Measurements from ENCODE around the gene DNASE1L2. TPM values are rescaled to one million over a fixed set of nuclear protein-coding genes. Genes with fewer than 3 reads are reported as not detected.

The DNASE1L2 gene
- total and polyA plus RNA-seq, 2 donors (not counting 3 experiments of a cell fraction or from before 2014, with no cell fraction given) = 0.57 to 1.2 TPM

DNA sequence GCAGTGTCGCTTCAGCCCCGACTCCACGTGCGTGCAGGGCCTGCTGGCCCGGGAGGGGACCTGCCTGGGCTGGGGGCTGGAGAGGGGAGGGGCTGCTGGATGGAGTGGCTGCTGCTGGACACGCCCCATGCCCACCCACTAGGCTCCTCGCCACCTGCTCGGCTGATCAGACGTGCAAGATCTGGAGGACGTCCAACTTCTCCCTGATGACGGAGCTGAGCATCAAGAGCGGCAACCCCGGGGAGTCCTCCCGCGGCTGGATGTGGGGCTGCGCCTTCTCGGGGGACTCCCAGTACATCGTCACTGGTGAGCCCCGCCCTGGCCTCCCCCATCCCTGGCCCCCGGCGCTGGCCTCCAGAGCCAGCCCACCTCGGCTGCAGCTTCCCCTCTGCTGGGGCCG lies 27.9 kb upstream of the DNASE1L2 start:
- Histone ChIP-seq H3K36me3 (ENCODE audit: control insufficient read depth in 2 of 2, extremely low read depth in 1 of 2, insufficient read depth in 2 of 2, low read length in 2 of 2) (peaks cover 0 to 22% of the 10 kb centered on the region in 2 experiments), H3K4me2 (ENCODE audit: insufficient read depth, low read length) (no peak overlapping the region), H3K9ac (replicated peaks; ENCODE audit: extremely low read depth, insufficient read depth, low read length) (no peak overlapping the region), H3K79me2 (ENCODE audit: control insufficient read depth, insufficient read depth, low read length) (peaks cover 20% of the 10 kb centered on the region), H3K9me3 (replicated peaks; ENCODE audit: control insufficient read depth, insufficient read depth, low read length) (no peaks in the 10 kb centered on the region), H4K20me1 (replicated peaks; ENCODE audit: control insufficient read depth, extremely low read depth, insufficient read depth, low read length) (no peaks in the 10 kb centered on the region), H3K4me1 (ENCODE audit: control insufficient read depth, extremely low read depth, insufficient read depth, low read length) (peaks cover 20% of the 10 kb centered on the region), H3K27me3 (ENCODE audit: control insufficient read depth in 2 of 2, insufficient read depth in 2 of 2, low read length in 2 of 2) (no peaks in the 10 kb centered on the region), H3K4me3 (replicated peaks in 1 of 3; ENCODE audit: insufficient read depth in 1 of 3, low read depth in 1 of 3, low read length in 3 of 3) (no peak overlapping the region), H2AFZ (ENCODE audit: low read depth, low read length) (no peak overlapping the region), H3K27ac (ENCODE audit: insufficient read depth, low read depth, low read length) (no peak overlapping the region), H3K9me1 (replicated peaks; ENCODE audit: control insufficient read depth, extremely low read depth, insufficient read depth, low read length) (no peaks in the 10 kb centered on the region)
- dilution Hi-C loops (cut with MboI; ENCODE audit: extremely low pct_ligation_motif_present, low sequenced_read_pairs) = no loop called here
- FAIRE-seq (no peak), DNase-seq (ENCODE audit: low read depth, low spot score) (no peak)
- BruUV-seq (replicated peaks) = no TSS peak
- intact Hi-C loops (cut with micrococcal nuclease) = no loop called here
- POLR2A ChIA-PET = interaction anchor here (1.7 kb wide), 1 partner anchor 53 kb away, joined by 5 read pairs; the partner anchor contains the start of gene TRAF7
- TF ChIP-seq, protein P1, sequence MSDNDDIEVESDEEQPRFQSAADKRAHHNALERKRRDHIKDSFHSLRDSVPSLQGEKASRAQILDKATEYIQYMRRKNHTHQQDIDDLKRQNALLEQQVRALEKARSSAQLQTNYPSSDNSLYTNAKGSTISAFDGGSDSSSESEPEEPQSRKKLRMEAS (IDR thresholded peaks at IDR 0.05; ENCODE audit: insufficient read depth, insufficient read length) = no peak
- TF ChIP-seq POLR2A (IDR thresholded peaks at IDR 0.05; ENCODE audit: low read depth, low read length) = no peak
- no peak for TF ChIP-seq JUN (IDR thresholded peaks at IDR 0.05; ENCODE audit: borderline replicate concordance, insufficient read depth, insufficient read length, low read depth)
- TF ChIP-seq, protein P2, sequence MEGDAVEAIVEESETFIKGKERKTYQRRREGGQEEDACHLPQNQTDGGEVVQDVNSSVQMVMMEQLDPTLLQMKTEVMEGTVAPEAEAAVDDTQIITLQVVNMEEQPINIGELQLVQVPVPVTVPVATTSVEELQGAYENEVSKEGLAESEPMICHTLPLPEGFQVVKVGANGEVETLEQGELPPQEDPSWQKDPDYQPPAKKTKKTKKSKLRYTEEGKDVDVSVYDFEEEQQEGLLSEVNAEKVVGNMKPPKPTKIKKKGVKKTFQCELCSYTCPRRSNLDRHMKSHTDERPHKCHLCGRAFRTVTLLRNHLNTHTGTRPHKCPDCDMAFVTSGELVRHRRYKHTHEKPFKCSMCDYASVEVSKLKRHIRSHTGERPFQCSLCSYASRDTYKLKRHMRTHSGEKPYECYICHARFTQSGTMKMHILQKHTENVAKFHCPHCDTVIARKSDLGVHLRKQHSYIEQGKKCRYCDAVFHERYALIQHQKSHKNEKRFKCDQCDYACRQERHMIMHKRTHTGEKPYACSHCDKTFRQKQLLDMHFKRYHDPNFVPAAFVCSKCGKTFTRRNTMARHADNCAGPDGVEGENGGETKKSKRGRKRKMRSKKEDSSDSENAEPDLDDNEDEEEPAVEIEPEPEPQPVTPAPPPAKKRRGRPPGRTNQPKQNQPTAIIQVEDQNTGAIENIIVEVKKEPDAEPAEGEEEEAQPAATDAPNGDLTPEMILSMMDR (IDR thresholded peaks at IDR 0.05; ENCODE audit: extremely low read depth in 1 of 2, insufficient read depth in 1 of 2, low read depth in 1 of 2, low read length in 2 of 2) = no peak
- no peak for TF ChIP-seq POLR2AphosphoS5 (IDR thresholded peaks at IDR 0.05; ENCODE audit: insufficient read depth, low read depth, low read length)
- TF ChIP-seq GATA2 (IDR thresholded peaks at IDR 0.05; ENCODE audit: insufficient read depth, insufficient read length, low read depth, low read length) = no peak
- TF ChIP-seq FOS (IDR thresholded peaks at IDR 0.05; ENCODE audit: borderline replicate concordance, insufficient read depth, low read length) = no peak
- TF ChIP-seq MYC (IDR thresholded peaks at IDR 0.05; ENCODE audit: low read depth, low read length) = no peak
- TF ChIP-seq EZH2 (IDR thresholded peaks at IDR 0.05; ENCODE audit: borderline replicate concordance, low read depth, low read length, severe bottlenecking) = no peak
- CTCF ChIA-PET = no interaction called here
